ENCODE results near the gene KLF6. TPM values are rescaled to one million over a fixed set of nuclear protein-coding genes. Genes with fewer than 3 reads are reported as not detected.

KLF6 gene
- total and polyA plus RNA-seq, 2 of the 4 experiments (the other 2 are of a cell fraction), result 69.0 to 123 TPM

DNA sequence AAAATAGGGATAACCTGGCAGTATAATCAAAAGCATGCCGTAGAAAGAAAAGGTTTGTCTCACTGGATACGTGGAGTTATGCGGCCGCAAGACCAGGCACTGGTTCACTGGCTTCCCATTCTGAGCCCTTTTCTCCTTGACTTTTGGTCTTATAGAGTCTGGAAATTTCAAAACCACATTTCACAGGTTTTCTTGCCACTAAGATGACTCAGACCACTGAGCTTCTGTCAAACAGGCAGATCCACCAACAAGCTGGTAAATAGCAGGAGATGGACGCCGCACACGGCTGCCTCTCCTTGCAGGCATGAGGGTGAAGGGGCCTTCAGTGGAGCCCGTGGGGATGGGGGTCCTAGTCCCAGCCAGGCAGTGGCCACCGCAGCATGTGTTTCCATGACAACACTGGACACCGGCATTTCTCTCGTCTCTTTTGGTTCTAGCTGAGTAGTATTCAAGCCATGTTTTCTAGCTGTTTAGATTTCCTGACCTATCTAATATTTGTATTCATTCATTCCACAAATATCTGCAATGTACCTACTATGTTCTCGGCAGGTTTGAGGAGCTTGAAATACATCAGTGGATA, 55.5 kb downstream of the KLF6 start:
- no peaks in the 10 kb centered on the region for H3K27me3 ChIP-seq (ENCODE audit: control insufficient read depth, insufficient read depth, low read length)
- WGBS, 2 experiments (ENCODE audit: extremely low coverage in 2 of 2, insufficient read length in 1 of 2), result 100% methylated on average over 1 of the region's 12 CpGs; no CpG with 5 or more reads in 1 of the 2 experiments
- H3K4me2 ChIP-seq (ENCODE audit: low read depth, low read length), result no peak overlapping the region
- peak overlapping the region; percentile 61 for H2AFZ ChIP-seq (replicated peaks; ENCODE audit: low read length, poor library complexity)
- no peaks in the 10 kb centered on the region for H3K9me3 ChIP-seq (ENCODE audit: control insufficient read depth, insufficient read depth, low read length)
- no peak overlapping the region for H2BK120ac ChIP-seq (ENCODE audit: low read depth, low read length)
- H3K9ac ChIP-seq (ENCODE audit: low read depth, low read length), result no peak overlapping the region
- no peak overlapping the region for H4K91ac ChIP-seq (ENCODE audit: insufficient read depth, low read depth, low read length)
- no peak overlapping the region for H3K4me3 ChIP-seq (ENCODE audit: insufficient read depth, low read depth, low read length)
- no peaks in the 10 kb centered on the region for H3K79me1 ChIP-seq (ENCODE audit: low read depth in 1 of 2, low read length in 2 of 2)
- ChIA-PET CTCF (no interaction called here), POLR2A (ENCODE audit: unreplicated experiment) (no interaction called here)
- DNase-seq (peak; percentile 20), ATAC-seq (ENCODE audit: low read depth) (no peak; the same call in 1 of the 2 replicates)
- no peak overlapping the region for H2AK9ac ChIP-seq (replicated peaks; ENCODE audit: low read depth, low read length, poor library complexity)
- intact Hi-C loops (cut with micrococcal nuclease), result no loop called here
- no peak overlapping the region for H2BK20ac ChIP-seq (ENCODE audit: low read depth, low read length)
- in situ Hi-C loops (cut with MboI; ENCODE audit: low sequenced_read_pairs), result no loop called here
- no peak overlapping the region for H3K18ac ChIP-seq (ENCODE audit: low read depth, low read length)
- no peak overlapping the region for H2BK15ac ChIP-seq (ENCODE audit: low read depth, low read length)
- no peak overlapping the region for H4K8ac ChIP-seq (ENCODE audit: low read depth in 2 of 2, low read length in 2 of 2)
- no peaks in the 10 kb centered on the region for H3K36me3 ChIP-seq (ENCODE audit: control insufficient read depth, insufficient read depth, low read length)
- no peak overlapping the region for H2BK5ac ChIP-seq (ENCODE audit: low read depth, low read length, poor library complexity, severe bottlenecking)
- H2AK5ac ChIP-seq (ENCODE audit: low read depth, low read length), result no peak overlapping the region; the same call in 1 of the 2 replicates
- H4K5ac ChIP-seq (ENCODE audit: low read depth, low read length), result no peak overlapping the region
- H4K20me1 ChIP-seq (ENCODE audit: insufficient read depth, low read length), result no peaks in the 10 kb centered on the region
- BruUV-seq (replicated peaks), result no TSS peak
- no peaks in the 10 kb centered on the region for H3K9me1 ChIP-seq (ENCODE audit: insufficient read depth, low read length)
- no peak overlapping the region for H3K27ac ChIP-seq (ENCODE audit: insufficient read depth, low read length)
- H3K4ac ChIP-seq (ENCODE audit: low read depth, low read length), result no peak overlapping the region
- H3K56ac ChIP-seq (ENCODE audit: extremely low read depth, insufficient read depth, low read length), result no peak overlapping the region
- H3K23ac ChIP-seq (ENCODE audit: low read depth, low read length), result no peak overlapping the region
- no peak for TF ChIP-seq POLR2A (IDR thresholded peaks at IDR 0.05; ENCODE audit: low read depth, low read length)
- TF ChIP-seq RCOR1 (IDR thresholded peaks at IDR 0.05; ENCODE audit: insufficient replicate concordance, low read length), result no peak
- TF ChIP-seq, protein P1, sequence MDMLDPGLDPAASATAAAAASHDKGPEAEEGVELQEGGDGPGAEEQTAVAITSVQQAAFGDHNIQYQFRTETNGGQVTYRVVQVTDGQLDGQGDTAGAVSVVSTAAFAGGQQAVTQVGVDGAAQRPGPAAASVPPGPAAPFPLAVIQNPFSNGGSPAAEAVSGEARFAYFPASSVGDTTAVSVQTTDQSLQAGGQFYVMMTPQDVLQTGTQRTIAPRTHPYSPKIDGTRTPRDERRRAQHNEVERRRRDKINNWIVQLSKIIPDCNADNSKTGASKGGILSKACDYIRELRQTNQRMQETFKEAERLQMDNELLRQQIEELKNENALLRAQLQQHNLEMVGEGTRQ (IDR thresholded peaks at IDR 0.05; ENCODE audit: low read depth, low read length), result no peak
- TF ChIP-seq BHLHE40 (IDR thresholded peaks at IDR 0.05; ENCODE audit: low read depth, low read length), result no peak
- TF ChIP-seq MXI1 (IDR thresholded peaks at IDR 0.05; ENCODE audit: borderline replicate concordance, low read depth, low read length), result no peak
- TF ChIP-seq CHD1 (IDR thresholded peaks at IDR 0.05; ENCODE audit: low read depth, low read length), result no peak
- no peak for TF ChIP-seq SMC3 (IDR thresholded peaks at IDR 0.05; ENCODE audit: low read depth, low read length)
- TF ChIP-seq CEBPB (IDR thresholded peaks at IDR 0.05; ENCODE audit: low read depth, low read length), result no peak
- TF ChIP-seq, protein P2, sequence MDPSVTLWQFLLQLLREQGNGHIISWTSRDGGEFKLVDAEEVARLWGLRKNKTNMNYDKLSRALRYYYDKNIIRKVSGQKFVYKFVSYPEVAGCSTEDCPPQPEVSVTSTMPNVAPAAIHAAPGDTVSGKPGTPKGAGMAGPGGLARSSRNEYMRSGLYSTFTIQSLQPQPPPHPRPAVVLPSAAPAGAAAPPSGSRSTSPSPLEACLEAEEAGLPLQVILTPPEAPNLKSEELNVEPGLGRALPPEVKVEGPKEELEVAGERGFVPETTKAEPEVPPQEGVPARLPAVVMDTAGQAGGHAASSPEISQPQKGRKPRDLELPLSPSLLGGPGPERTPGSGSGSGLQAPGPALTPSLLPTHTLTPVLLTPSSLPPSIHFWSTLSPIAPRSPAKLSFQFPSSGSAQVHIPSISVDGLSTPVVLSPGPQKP (IDR thresholded peaks at IDR 0.05; ENCODE audit: borderline replicate concordance, low read depth, low read length), result no peak
- no peak for TF ChIP-seq RFX5 (IDR thresholded peaks at IDR 0.05; ENCODE audit: low read depth, low read length)
- TF ChIP-seq MAFK (IDR thresholded peaks at IDR 0.05; ENCODE audit: low read depth, low read length), result no peak
- TF ChIP-seq MAZ (IDR thresholded peaks at IDR 0.05; ENCODE audit: borderline replicate concordance, low read depth, low read length), result no peak
- TF ChIP-seq FOS (IDR thresholded peaks at IDR 0.05; ENCODE audit: low read depth, low read length), result no peak
- TF ChIP-seq NFE2L2 (IDR thresholded peaks at IDR 0.05; ENCODE audit: low read depth, low read length), result no peak
- TF ChIP-seq, protein P3, sequence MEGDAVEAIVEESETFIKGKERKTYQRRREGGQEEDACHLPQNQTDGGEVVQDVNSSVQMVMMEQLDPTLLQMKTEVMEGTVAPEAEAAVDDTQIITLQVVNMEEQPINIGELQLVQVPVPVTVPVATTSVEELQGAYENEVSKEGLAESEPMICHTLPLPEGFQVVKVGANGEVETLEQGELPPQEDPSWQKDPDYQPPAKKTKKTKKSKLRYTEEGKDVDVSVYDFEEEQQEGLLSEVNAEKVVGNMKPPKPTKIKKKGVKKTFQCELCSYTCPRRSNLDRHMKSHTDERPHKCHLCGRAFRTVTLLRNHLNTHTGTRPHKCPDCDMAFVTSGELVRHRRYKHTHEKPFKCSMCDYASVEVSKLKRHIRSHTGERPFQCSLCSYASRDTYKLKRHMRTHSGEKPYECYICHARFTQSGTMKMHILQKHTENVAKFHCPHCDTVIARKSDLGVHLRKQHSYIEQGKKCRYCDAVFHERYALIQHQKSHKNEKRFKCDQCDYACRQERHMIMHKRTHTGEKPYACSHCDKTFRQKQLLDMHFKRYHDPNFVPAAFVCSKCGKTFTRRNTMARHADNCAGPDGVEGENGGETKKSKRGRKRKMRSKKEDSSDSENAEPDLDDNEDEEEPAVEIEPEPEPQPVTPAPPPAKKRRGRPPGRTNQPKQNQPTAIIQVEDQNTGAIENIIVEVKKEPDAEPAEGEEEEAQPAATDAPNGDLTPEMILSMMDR (conservative IDR thresholded peaks at IDR 0.05; ENCODE audit: low read depth, low read length), result no peak
- no peak for TF ChIP-seq RAD21 (IDR thresholded peaks at IDR 0.05; ENCODE audit: low read length)
- no peak overlapping the region for H3K14ac ChIP-seq (replicated peaks; ENCODE audit: low read depth, low read length)
- no peaks in the 10 kb centered on the region for H3K4me1 ChIP-seq (ENCODE audit: control insufficient read depth, insufficient read depth, low read length)
- dilution Hi-C loops (cut with HindIII; ENCODE audit: low sequenced_read_pairs, unreplicated experiment), result no loop called here
